HCT116 (cell line): Measurements from ENCODE around the gene HIF1A. TPM values are rescaled to one million over a fixed set of nuclear protein-coding genes. Genes with fewer than 3 reads are reported as not detected.

Source experiments
- ATAC-seq: fragments of 200-7000 bp; cut with Tn5 transposase; 2 replicates; pipeline ENCODE4 v1.9.1; 2020; ENCODE audit warnings: mild to moderate bottlenecking, moderate library complexity
- BruUV-seq: library from RNA; stranded (reverse); fragments of 400-500 nt; replicated peaks from 2 replicates; lab custom pipeline; 2021; lab: Mats Ljungman, UMichigan
- CTCF ChIA-PET: fragments of 300-600 bp; sonication (Branson Sonifier 250); formaldehyde crosslinking; loops from one replicate; lab custom pipeline; 2021; ENCODE audit warnings: antibody characterized with exemption; lab: Charles Lee
- POLR2A ChIA-PET: fragments of 300-600, 350-600 bp; sonication (Branson Sonifier 250); formaldehyde crosslinking; loops from one replicate; lab custom pipeline; 2021; ENCODE audit warnings: antibody characterized with exemption; lab: Charles Lee
- RAD21 ChIA-PET, 2 experiments: fragments of 300-600 bp; sonication (Branson Sonifier 250); formaldehyde crosslinking; loops; one replicate each; lab custom pipeline; 2023; ENCODE audit warnings: low total read pairs in 2 of 2; ENCODE audit not compliant: uncharacterized antibody in 2 of 2, unreplicated experiment in 2 of 2, low non-redundant PET in 1 of 2; lab: Charles Lee
- DNase-seq: peaks from one replicate; pipeline ENCODE4 v3.0.0-alpha.2; 2010; ENCODE audit warnings: low read depth, low spot score
- H2AFZ ChIP-seq: fragments of 200-600 bp; shearing (Covaris generic), sonication (generic); 2 replicates; pipeline ENCODE4 v1.6.1; 2017; ENCODE audit warnings: low read depth, mixed run types, mixed read lengths, antibody characterized with exemption, low read length; ENCODE audit not compliant: poor library complexity, severe bottlenecking
- H3K27ac ChIP-seq: 2 replicates; pipeline ENCODE4 v1.5.1; 2012; ENCODE audit warnings: low read depth, low read length
- H3K27me3 ChIP-seq: fragments of 200-600 bp; sonication (generic); 2 replicates; pipeline ENCODE4 v1.6.1; 2016; ENCODE audit warnings: mixed run types, low read length, mixed read lengths; ENCODE audit not compliant: insufficient read depth
- H3K36me3 ChIP-seq, 2 experiments: fragments of 200-500 bp in 1 of 2; fragments of 200-600 bp in 1 of 2; sonication (Bioruptor generic) in 1 of 2; sonication (generic) in 1 of 2; 2 replicates each; pipeline versions ENCODE4 v1.5.1 to v1.6.1; 2014 to 2016; ENCODE audit warnings: low read length in 2 of 2, inconsistent platforms in 1 of 2, mixed read lengths in 1 of 2, mixed run types in 1 of 2; ENCODE audit not compliant: insufficient read depth in 2 of 2, control insufficient read depth in 1 of 2
- H3K4me1 ChIP-seq, 2 experiments: fragments of 200-600 bp in 1 of 2; sonication (generic) in 1 of 2; 2 replicates each; pipeline versions ENCODE4 v1.5.1 to v1.6.1; 2012 to 2017; ENCODE audit warnings: low read length in 2 of 2, inconsistent platforms in 1 of 2, mild to moderate bottlenecking in 1 of 2, mixed read lengths in 1 of 2, mixed run types in 1 of 2, moderate library complexity in 1 of 2; ENCODE audit not compliant: insufficient read depth in 2 of 2, control insufficient read depth in 1 of 2
- H3K4me2 ChIP-seq: fragments of 200-600 bp; sonication (generic); 2 replicates; pipeline ENCODE4 v1.6.1; 2017; ENCODE audit warnings: mixed run types, low read length, mixed read lengths
- H3K4me3 ChIP-seq, 2 experiments: fragments of 200-600 bp in 1 of 2; sonication (generic) in 1 of 2; replicated peaks in 1 of 2; 2 replicates each; pipeline ENCODE4 v1.5.1; 2011 to 2016; ENCODE audit warnings: low read length in 2 of 2, control low read depth in 1 of 2, low read depth in 1 of 2, mild to moderate bottlenecking in 1 of 2, mixed read lengths in 1 of 2, mixed run types in 1 of 2
- H3K79me2 ChIP-seq: fragments of 200-600 bp; sonication (generic); 2 replicates; pipeline ENCODE4 v1.6.1; 2017; ENCODE audit warnings: mild to moderate bottlenecking, mixed run types, low read length, moderate library complexity, mixed read lengths; ENCODE audit not compliant: insufficient read depth
- H3K9ac ChIP-seq: fragments of 200-600 bp; sonication (generic); 2 replicates; pipeline ENCODE4 v1.6.1; 2016; ENCODE audit warnings: low read length, mixed read lengths
- H3K9me2 ChIP-seq: fragments of 200-600 bp; sonication (generic), shearing (Covaris generic); 2 replicates; pipeline ENCODE4 v1.6.1; 2017; ENCODE audit warnings: mixed run types, mild to moderate bottlenecking, moderate library complexity; ENCODE audit not compliant: insufficient read depth
- H3K9me3 ChIP-seq, 2 experiments: fragments of 200-500 bp in 1 of 2; fragments of 200-600 bp in 1 of 2; sonication (Bioruptor generic) in 1 of 2; sonication (generic) in 1 of 2; 2 replicates each; pipeline ENCODE4 v1.6.1; 2014 to 2017; ENCODE audit warnings: low read length in 2 of 2, mixed read lengths in 2 of 2, inconsistent platforms in 1 of 2, low read depth in 1 of 2, mild to moderate bottlenecking in 1 of 2, mixed run types in 1 of 2, moderate library complexity in 1 of 2; ENCODE audit not compliant: control insufficient read depth in 1 of 2, insufficient read depth in 1 of 2
- H4K20me1 ChIP-seq: fragments of 200-600 bp; sonication (generic), shearing (Covaris generic); 2 replicates; pipeline ENCODE4 v1.6.1; 2017; ENCODE audit warnings: mixed run types, mild to moderate bottlenecking, moderate library complexity; ENCODE audit not compliant: insufficient read depth
- ATF3 ChIP-seq: IDR thresholded peaks from 2 replicates; pipeline ENCODE4 v1.6.1; 2012
- CBX3 ChIP-seq: IDR thresholded peaks from 2 replicates; pipeline ENCODE4 v1.6.1; 2012; ENCODE audit warnings: low read depth
- CEBPB ChIP-seq: IDR thresholded peaks from 2 replicates; pipeline ENCODE4 v1.6.1; 2012; ENCODE audit warnings: low read depth
- MAX ChIP-seq: IDR thresholded peaks from 2 replicates; pipeline ENCODE4 v1.6.1; 2012
- POLR2A ChIP-seq: IDR thresholded peaks from 2 replicates; pipeline ENCODE4 v1.7.0; 2011; ENCODE audit warnings: borderline replicate concordance; ENCODE audit not compliant: insufficient read depth, insufficient read length; ENCODE audit errors: extremely low read depth
- RAD21 ChIP-seq: IDR thresholded peaks from 2 replicates; pipeline ENCODE4 v1.6.1; 2012; ENCODE audit warnings: low read depth, mild to moderate bottlenecking
- REST ChIP-seq: IDR thresholded peaks from 2 replicates; pipeline ENCODE4 v1.6.1; 2012; ENCODE audit warnings: low read depth
- SIN3A ChIP-seq: IDR thresholded peaks from 2 replicates; pipeline ENCODE4 v1.6.1; 2012; ENCODE audit warnings: low read depth
- SP1 ChIP-seq: IDR thresholded peaks from 2 replicates; pipeline ENCODE4 v1.6.1; 2012; ENCODE audit warnings: low read depth
- SRF ChIP-seq: IDR thresholded peaks from 2 replicates; pipeline ENCODE4 v1.6.1; 2012; ENCODE audit warnings: low read depth
- ZFX ChIP-seq: fragments of 450-650 bp; IDR thresholded peaks from 2 replicates; pipeline ENCODE4 v1.6.1; 2017
- ZNF274 ChIP-seq: fragments of 200-500 bp; sonication (Bioruptor generic); IDR thresholded peaks from 2 replicates; pipeline ENCODE4 v1.6.1; 2014; ENCODE audit warnings: mild to moderate bottlenecking, low read depth, low read length, inconsistent platforms
- intact Hi-C: fragments of 100-400 bp; cut with micrococcal nuclease; formaldehyde crosslinking; loops from 2 replicates; pipeline ENCODE4 v1.10.0; 2022
- total RNA-seq: library from RNA; stranded (reverse); gene quantifications from one replicate; pipeline ENCODE4 v1.2.1, GENCODE V29; 2021; ENCODE audit not compliant: unreplicated experiment

The HIF1A gene
- total RNA-seq, 1 experiment from 2014 or later, result 113 TPM

- no peak overlapping the region for H2AFZ ChIP-seq
- POLR2A ChIA-PET, result no interaction called here
- CTCF ChIA-PET, result no interaction called here
Observed at GRCh38 chr14:61663312-61663979, 31.9 kb upstream of the HIF1A start.

More at GRCh38 chr14:61663312-61663979, 31.9 kb upstream of the HIF1A start:
- Histone ChIP-seq H3K79me2 (no peaks in the 10 kb centered on the region), H4K20me1 (no peaks in the 10 kb centered on the region), H3K4me3 (no peak overlapping the region), H3K9me2 (no peaks in the 10 kb centered on the region), H3K9ac (no peak overlapping the region), H3K27ac (no peak overlapping the region), H3K27me3 (no peaks in the 10 kb centered on the region), H3K4me2 (no peak overlapping the region), H3K4me1 (peaks cover 2 to 17% of the 10 kb centered on the region in 2 experiments; a peak in 1 of 4 replicates), H3K9me3 (no peaks in the 10 kb centered on the region), H3K36me3 (no peaks in the 10 kb centered on the region)
- DNase-seq, result no peak
- TF ChIP-seq ATF3, result no peak
- no peak for TF ChIP-seq RAD21
- TF ChIP-seq SRF, result no peak
- TF ChIP-seq ZFX, result no peak
- no peak for TF ChIP-seq REST
- no peak for TF ChIP-seq SIN3A
- TF ChIP-seq CBX3, result no peak
- no peak for TF ChIP-seq ZNF274
- no peak for TF ChIP-seq CEBPB
- no peak for TF ChIP-seq POLR2A
- TF ChIP-seq SP1, result no peak
- TF ChIP-seq MAX, result no peak
- RAD21 ChIA-PET, result no interaction called here
- intact Hi-C loops, result no loop called here
- BruUV-seq, result no TSS peak
- ATAC-seq, result no peak
